Chondrocyte (in vitro differentiated cells): Measurements from ENCODE around the gene SCAPER. TPM values are rescaled to one million over a fixed set of nuclear protein-coding genes. Genes with fewer than 3 reads are reported as not detected.
"Not testable (repeated sequence)": the region's sequence is repeated elsewhere in the genome, so short reads cannot be mapped to it uniquely, and the experiment has no call there.

Source experiments
- DNase-seq: peaks from one replicate; pipeline ENCODE4 v3.0.0; 2021; ENCODE audit warnings: mixed read lengths, low spot score
- H3K27ac Mint-ChIP-seq: one replicate; pipeline ENCODE4 v1.8.0; 2021; ENCODE audit warnings: mild to moderate bottlenecking, moderate library complexity, mixed read lengths; ENCODE audit not compliant: unreplicated experiment
- H3K27me3 Mint-ChIP-seq: 2 replicates; pipeline ENCODE4 v1.8.0; 2021; ENCODE audit warnings: low read depth, mixed read lengths
- H3K36me3 Mint-ChIP-seq: 2 replicates; pipeline ENCODE4 v1.8.0; 2021; ENCODE audit warnings: low read depth, mixed read lengths
- H3K4me1 Mint-ChIP-seq: 2 replicates; pipeline ENCODE4 v1.8.0; 2021; ENCODE audit warnings: low read depth, mild to moderate bottlenecking, mixed read lengths
- H3K4me3 Mint-ChIP-seq: one replicate; pipeline ENCODE4 v1.8.0; 2021; ENCODE audit warnings: mild to moderate bottlenecking, moderate library complexity, mixed read lengths; ENCODE audit not compliant: unreplicated experiment
- H3K9me3 Mint-ChIP-seq: 2 replicates; pipeline ENCODE4 v1.8.0; 2021; ENCODE audit warnings: low read depth, mixed read lengths
- total RNA-seq: library from RNA; stranded (reverse); gene quantifications from 3 replicates; pipeline ENCODE4 v1.2.1, GENCODE V29; 2021
- TF ChIP-seq, protein P1 (sequence below): fragments of 200-600 bp; sonication (generic); IDR thresholded peaks from 2 replicates; pipeline ENCODE4 v1.5.0; 2021; ENCODE audit warnings: antibody characterized with exemption, mild to moderate bottlenecking, moderate library complexity

The SCAPER gene
- total RNA-seq, 1 donor from 2014 or later: 17.3 TPM

GRCh38 chr15:76901965-76902364 is 3.2 kb downstream of the SCAPER start:
- H3K4me3 Mint-ChIP-seq: no peak overlapping the region
- peaks cover 4% of the 10 kb centered on the region for H3K36me3 Mint-ChIP-seq
- H3K9me3 Mint-ChIP-seq: peaks cover 5% of the 10 kb centered on the region
- DNase-seq: no peak
- H3K4me1 Mint-ChIP-seq: peaks cover 27% of the 10 kb centered on the region
- H3K27me3 Mint-ChIP-seq: no peaks in the 10 kb centered on the region
- TF ChIP-seq, protein P1, sequence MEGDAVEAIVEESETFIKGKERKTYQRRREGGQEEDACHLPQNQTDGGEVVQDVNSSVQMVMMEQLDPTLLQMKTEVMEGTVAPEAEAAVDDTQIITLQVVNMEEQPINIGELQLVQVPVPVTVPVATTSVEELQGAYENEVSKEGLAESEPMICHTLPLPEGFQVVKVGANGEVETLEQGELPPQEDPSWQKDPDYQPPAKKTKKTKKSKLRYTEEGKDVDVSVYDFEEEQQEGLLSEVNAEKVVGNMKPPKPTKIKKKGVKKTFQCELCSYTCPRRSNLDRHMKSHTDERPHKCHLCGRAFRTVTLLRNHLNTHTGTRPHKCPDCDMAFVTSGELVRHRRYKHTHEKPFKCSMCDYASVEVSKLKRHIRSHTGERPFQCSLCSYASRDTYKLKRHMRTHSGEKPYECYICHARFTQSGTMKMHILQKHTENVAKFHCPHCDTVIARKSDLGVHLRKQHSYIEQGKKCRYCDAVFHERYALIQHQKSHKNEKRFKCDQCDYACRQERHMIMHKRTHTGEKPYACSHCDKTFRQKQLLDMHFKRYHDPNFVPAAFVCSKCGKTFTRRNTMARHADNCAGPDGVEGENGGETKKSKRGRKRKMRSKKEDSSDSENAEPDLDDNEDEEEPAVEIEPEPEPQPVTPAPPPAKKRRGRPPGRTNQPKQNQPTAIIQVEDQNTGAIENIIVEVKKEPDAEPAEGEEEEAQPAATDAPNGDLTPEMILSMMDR: no peak
- H3K27ac Mint-ChIP-seq: no peak overlapping the region

DNA sequence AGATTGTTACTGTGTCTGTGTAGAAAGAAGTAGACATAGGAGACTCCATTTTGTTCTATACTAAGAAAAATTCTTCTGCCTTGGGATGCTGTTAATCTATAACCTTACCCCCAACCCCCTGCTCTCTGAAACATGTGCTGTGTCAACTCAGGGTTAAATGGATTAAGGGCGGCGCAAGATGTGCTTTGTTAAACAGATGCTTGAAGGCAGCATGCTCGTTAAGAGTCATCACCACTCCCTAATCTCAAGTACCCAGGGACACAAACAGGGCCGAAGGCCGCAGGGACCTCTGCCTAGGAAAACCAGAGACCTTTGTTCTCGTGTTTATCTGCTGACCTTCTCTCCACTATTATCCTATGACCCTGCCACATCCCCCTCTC is 5.2 kb downstream of the SCAPER start:
- H3K27ac Mint-ChIP-seq, DNase-seq, H3K9me3 Mint-ChIP-seq, H3K4me3 Mint-ChIP-seq, H3K36me3 Mint-ChIP-seq, H3K27me3 Mint-ChIP-seq: not testable (repeated sequence)
- peaks cover 18% of the 10 kb centered on the region for H3K4me1 Mint-ChIP-seq

DNA sequence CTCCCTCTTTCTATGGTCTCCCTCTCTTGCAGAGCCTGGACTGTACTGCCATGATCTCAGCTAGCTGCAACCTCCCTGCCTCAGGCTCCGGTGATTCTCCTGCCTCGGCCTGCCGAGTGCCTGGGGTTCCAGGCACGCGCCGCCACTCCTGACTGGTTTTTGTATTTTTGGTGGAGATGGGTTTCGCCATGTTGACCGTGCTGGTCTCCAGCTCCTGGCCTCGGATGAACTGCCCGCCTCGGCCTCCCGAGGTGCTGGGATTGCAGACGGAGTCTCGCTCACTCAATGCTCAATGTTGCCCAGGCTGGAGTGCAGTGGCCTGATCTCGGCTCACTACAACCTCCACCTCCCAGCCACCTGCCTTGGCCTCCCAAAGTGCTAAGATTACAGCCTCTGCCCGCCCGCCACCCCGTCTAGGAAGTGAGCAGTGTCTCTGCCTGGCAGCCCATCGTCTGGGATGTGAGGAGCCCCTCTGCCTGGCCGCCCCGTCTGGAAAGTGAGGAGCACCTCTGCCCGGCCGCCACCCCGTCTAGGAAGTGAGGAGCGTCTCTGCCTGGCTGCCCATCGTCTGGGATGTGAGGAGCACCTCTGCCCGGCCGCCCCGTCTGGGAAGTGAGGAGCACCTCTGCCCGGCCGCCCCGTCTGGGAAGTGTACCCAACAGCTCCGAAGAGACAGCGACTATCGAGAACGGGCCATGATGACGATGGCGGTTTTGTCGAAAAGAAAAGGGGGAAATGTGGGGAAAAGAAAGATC is 5.8 kb downstream of the SCAPER start:
- not testable (repeated sequence) for H3K27ac Mint-ChIP-seq, H3K9me3 Mint-ChIP-seq

GRCh38 chr15:76898102-76898501 is 7.0 kb downstream of the SCAPER start:
- no peak for DNase-seq
- H3K36me3 Mint-ChIP-seq: peaks cover 4% of the 10 kb centered on the region
- no peaks in the 10 kb centered on the region for H3K27me3 Mint-ChIP-seq
- H3K4me3 Mint-ChIP-seq: no peak overlapping the region
- H3K4me1 Mint-ChIP-seq: peaks cover 2% of the 10 kb centered on the region
- TF ChIP-seq, protein P1: no peak
- peaks cover 8% of the 10 kb centered on the region for H3K9me3 Mint-ChIP-seq
- H3K27ac Mint-ChIP-seq: no peak overlapping the region

More for the DNA sequence above, 5.8 kb downstream of the SCAPER start:
- H3K4me3 Mint-ChIP-seq, DNase-seq, H3K36me3 Mint-ChIP-seq, H3K27me3 Mint-ChIP-seq: not testable (repeated sequence)
- peaks cover 15% of the 10 kb centered on the region for H3K4me1 Mint-ChIP-seq

DNA sequence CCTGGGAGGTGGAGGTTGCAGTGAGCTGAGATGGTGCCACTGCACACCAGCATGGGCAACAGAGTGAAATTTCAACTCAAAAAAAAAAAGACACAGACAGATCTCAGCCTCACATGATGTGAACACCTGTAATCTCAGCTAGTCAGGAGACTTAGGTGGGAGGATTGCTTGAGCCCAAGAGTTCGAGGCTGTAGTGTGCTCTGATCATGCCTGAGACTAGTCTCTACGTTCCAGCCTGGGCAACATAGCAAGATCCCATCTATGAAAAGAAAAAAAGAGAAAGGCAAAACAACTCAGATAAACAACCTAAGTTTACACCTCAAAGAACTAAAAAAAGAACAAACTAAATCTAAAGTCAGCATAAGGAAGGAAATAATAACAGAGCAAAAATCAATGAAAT is 11.0 kb downstream of the SCAPER start:
- no peak for DNase-seq
- H3K9me3 Mint-ChIP-seq: peaks cover 22% of the 10 kb centered on the region
- TF ChIP-seq, protein P1: no peak

GRCh38 chr15:76892836-76893235 is 12.3 kb downstream of the SCAPER start:
- Mint-ChIP-seq H3K9me3 (peaks cover 20% of the 10 kb centered on the region), H3K36me3 (peaks cover 12% of the 10 kb centered on the region)

More for the DNA sequence above, 11.0 kb downstream of the SCAPER start:
- Mint-ChIP-seq H3K27ac (no peak overlapping the region), H3K4me1 (no peaks in the 10 kb centered on the region), H3K4me3 (no peak overlapping the region), H3K27me3 (no peaks in the 10 kb centered on the region), H3K36me3 (peaks cover 15% of the 10 kb centered on the region)

GRCh38 chr15:76887280-76888141 is 17.6 kb downstream of the SCAPER start:
- not testable (repeated sequence) for DNase-seq, H3K4me1 Mint-ChIP-seq, H3K27me3 Mint-ChIP-seq, H3K4me3 Mint-ChIP-seq, H3K27ac Mint-ChIP-seq
- H3K36me3 Mint-ChIP-seq: peaks cover 14% of the 10 kb centered on the region
- peaks cover 16% of the 10 kb centered on the region for H3K9me3 Mint-ChIP-seq

More at GRCh38 chr15:76892836-76893235, 12.3 kb downstream of the SCAPER start:
- DNase-seq, H3K4me3 Mint-ChIP-seq, H3K27ac Mint-ChIP-seq, H3K27me3 Mint-ChIP-seq, H3K4me1 Mint-ChIP-seq: not testable (repeated sequence)
